GM21390 (cell line): ENCODE measurements around the gene NFS1.
"Not testable (repeated sequence)": the region's sequence is repeated elsewhere in the genome, so short reads cannot be mapped to it uniquely, and the experiment has no call there.

ENCODE experiments used
- ATAC-seq: cut with Tn5 transposase; IDR thresholded peaks from one replicate; pipeline ENCODE4 v1.9.1; 2021; ENCODE audit not compliant: unreplicated experiment

Gene NFS1

GRCh38 chr20:35729836-35730582 lies 30.9 kb upstream of the NFS1 start:
- ATAC-seq = no peak

GRCh38 chr20:35729283-35729807 lies 30.2 kb upstream of the NFS1 start:
- ATAC-seq = no peak

- ATAC-seq = no peak
Measured at GRCh38 chr20:35726842-35727711, 27.9 kb upstream of the NFS1 start.

- no peak for ATAC-seq
Measured at GRCh38 chr20:35724321-35725230, 25.4 kb upstream of the NFS1 start.

GRCh38 chr20:35723652-35724320 lies 24.6 kb upstream of the NFS1 start:
- not testable (repeated sequence) for ATAC-seq

GRCh38 chr20:35723275-35723639 lies 24.1 kb upstream of the NFS1 start:
- not testable (repeated sequence) for ATAC-seq

GRCh38 chr20:35721621-35722020 lies 22.5 kb upstream of the NFS1 start:
- no peak for ATAC-seq

- ATAC-seq = no peak
Measured at GRCh38 chr20:35721219-35721618, 22.1 kb upstream of the NFS1 start.

- no peak for ATAC-seq
Measured at GRCh38 chr20:35720165-35721123, 21.3 kb upstream of the NFS1 start.

- no peak for ATAC-seq
Measured at GRCh38 chr20:35719717-35720116, 20.6 kb upstream of the NFS1 start.

GRCh38 chr20:35718972-35719635 lies 20.0 kb upstream of the NFS1 start:
- no peak for ATAC-seq

- ATAC-seq = not testable (repeated sequence)
Measured at GRCh38 chr20:35718321-35718720, 19.2 kb upstream of the NFS1 start.

- no peak for ATAC-seq
Measured at GRCh38 chr20:35716330-35716729, 17.2 kb upstream of the NFS1 start.

- ATAC-seq = no peak
Measured at GRCh38 chr20:35715652-35716051, 16.5 kb upstream of the NFS1 start.

- no peak for ATAC-seq
Measured at GRCh38 chr20:35714127-35714526, 15.0 kb upstream of the NFS1 start.

- ATAC-seq = not testable (repeated sequence)
Measured at GRCh38 chr20:35713120-35713519, 14.0 kb upstream of the NFS1 start.

- ATAC-seq = no peak
Measured at GRCh38 chr20:35711588-35712209, 12.5 kb upstream of the NFS1 start.

GRCh38 chr20:35710884-35711587 lies 11.9 kb upstream of the NFS1 start:
- ATAC-seq = no peak
